Fibroblast of the conjunctiva (primary cell): ENCODE measurements around the gene TUBB3.
"Not testable (repeated sequence)": the region's sequence is repeated elsewhere in the genome, so short reads cannot be mapped to it uniquely, and the experiment has no call there.

ENCODE experiments used
- DNase-seq: peaks from one replicate; pipeline ENCODE4 v3.0.0-alpha.2; 2010; ENCODE audit warnings: low read depth

TUBB3 gene

DNA sequence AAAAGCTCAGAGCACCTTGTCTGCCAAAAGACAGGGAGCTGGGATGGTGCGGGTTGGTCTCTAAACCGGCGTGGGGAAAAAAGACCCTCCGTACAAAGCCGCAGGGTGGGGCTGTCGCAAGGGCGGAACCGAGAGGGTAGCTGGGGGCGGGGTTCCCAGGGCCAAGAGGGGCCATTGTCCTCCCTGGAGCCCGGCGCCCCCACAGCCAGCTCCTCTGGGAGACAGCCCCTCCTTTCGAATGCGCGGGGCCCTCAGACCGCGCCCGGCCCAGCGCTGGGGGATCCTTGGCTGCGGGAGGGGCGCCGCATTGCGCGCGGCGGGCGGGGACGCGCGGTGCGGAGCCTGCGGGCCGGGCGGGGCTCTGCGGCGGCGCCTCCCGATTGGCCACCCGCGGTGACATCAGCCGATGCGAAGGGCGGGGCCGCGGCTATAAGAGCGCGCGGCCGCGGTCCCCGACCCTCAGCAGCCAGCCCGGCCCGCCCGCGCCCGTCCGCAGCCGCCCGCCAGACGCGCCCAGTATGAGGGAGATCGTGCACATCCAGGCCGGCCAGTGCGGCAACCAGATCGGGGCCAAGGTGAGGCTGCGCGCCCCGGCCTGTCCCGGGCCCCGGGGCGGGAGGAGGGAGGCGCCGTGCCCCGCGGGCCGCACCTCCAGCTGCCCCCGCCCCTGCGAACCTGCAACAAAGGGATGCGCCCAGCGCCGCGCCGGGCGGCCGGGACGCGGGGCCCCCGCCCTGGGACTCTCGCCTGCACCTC, at the start of gene TUBB3:
Gene TUBB3, plus strand, starts transcription at position 459 of the 756 bp plus-strand sequence. Its CDS starts 60 bp downstream, at position 519.
- peak; percentile 61 for DNase-seq

DNA sequence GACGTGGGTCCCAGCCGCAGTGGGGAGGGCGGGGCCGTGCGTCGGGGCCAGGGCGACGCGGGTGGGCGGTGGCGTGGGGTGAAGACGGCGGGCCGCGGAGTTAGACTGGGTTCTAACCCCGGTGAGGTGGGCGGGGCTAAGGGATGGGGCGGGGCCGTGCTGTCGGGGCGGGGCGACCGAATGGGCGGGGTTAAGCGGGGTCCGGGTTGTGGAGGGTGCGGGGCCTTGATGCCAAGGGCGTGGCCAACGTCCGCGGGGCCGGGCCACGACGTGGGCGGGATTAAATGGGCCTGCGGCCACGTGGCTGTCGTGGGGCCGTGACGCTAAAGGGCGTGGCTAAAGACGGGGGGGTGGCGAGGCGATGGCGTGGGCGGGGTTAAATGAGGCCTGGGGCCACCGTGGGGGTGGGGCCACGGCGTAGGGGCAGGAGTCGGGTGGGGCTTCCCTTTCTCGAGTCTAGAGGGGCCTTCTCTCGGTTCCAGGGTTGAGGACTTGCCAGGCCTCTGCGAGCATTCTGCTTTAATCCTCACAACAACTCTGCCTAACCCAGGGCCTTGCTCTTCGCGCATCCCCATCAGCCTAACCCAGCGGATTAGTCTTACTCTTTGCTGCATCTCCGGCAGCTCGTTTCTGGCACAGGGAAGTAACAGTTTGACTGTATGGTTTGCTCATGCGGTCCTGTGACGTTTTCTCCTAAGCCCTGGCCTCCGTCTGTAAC, 49.0 kb upstream of the TUBB3 start:
- DNase-seq: peak; percentile 95

DNA sequence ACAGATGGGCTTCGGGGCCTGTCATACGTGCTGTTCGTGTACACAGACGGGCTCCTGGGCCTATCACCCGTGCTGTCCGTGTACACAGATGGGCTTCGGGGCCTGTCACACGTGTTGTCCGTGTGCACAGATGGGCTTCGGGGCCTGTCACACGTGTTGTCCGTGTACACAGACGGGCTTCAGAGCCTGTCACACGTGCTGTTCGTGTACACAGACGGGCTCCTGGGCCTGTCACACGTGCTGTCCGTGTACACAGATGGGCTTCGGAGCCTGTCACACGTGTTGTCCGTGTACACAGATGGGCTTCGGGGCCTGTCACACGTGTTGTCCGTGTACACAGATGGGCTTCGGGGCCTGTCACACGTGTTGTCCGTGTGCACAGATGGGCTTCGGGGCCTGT, 44.0 kb upstream of the TUBB3 start:
- not testable (repeated sequence) for DNase-seq

DNA sequence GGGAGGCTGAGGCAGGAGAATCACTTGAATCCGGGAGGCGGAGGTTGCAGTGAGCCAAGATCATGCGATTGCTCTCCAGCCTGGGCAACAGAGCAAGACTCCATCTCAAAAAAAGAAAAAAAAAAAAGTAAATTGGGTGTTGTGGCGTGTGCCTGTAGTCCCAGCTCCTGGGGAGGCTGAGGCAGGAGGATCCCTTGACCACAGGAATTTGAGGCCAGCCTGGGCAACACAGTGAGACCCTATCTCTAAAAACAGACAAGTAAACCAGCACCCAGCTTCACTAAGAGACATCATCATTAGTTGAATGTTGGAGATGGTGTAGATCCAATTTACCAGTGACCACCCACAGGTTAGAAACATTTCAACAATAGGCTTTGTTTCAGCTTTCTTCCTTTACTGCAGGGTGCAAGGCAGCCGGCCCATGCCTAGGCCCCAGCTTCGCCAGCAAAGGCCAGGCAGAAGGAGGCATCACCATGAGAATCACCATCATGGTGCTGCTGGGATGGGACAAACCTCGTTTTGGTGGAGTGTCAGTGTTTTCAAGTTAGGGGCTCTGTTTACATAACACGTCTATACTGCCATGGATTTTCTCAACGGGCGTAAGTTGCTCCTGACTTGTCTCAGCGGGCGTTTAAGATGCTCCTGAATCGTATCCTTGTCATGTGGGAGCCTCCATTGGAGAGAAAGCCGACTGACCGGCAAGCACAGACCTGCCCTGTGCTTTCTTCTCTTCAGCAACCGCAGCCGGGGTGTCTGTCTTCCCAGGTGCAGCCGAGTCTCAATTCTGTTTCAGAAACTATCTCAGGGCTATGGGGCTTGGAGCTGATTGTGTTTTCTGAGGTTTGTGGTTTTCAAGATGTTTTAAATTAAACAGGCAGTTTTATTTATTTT, 42.4 kb upstream of the TUBB3 start:
- no peak for DNase-seq

DNA sequence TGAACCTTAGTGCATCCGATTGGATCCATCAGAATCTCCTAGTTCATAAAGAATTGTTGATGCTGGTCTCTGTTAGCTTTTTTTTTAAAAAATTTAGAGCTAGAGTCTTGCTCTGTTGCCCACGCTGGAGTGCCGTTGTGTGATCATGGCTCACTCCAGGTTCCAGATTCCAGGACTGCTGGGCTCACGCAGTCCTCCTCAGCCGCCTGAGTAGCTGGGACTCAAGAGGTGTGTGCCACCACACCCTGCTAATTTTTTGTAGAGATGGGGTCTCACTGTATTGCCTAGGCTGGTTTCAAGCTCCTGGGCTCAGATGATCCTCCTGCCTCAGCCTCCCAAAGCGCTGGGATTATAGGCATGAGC, 41.8 kb upstream of the TUBB3 start:
- no peak for DNase-seq

DNA sequence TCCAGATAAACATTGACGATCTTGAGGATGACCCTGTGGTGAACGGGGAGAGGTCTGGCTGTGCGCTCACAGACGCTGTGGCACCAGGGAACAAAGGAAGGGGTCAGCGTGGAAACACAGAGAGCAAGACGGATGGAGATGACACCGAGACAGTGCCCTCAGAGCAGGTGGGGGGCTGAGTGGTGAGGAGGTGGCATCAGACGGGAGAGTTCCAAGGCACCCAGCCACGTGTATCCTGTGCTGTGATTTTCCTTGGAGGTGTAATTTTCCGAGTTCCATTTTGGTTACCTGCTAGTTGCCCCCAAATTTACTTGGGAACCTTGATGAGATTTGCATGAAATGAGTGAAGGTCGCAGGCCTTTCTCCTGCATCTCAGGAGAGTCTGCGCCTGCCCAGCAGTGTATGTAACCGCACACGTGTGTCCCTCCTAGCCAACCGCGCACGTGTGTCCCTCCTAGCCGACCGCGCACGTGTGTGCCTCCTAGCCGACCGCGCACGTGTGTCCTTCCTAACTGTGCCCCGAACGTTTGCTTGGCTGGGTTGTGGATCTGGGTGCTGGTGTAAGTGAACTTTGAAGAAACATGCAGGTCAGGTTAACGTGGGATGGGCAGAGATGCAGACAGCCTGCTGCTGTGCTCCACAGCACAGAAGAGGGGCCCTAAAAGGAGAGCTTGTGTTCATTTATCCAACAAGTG, 39.6 kb upstream of the TUBB3 start:
- no peak for DNase-seq

DNA sequence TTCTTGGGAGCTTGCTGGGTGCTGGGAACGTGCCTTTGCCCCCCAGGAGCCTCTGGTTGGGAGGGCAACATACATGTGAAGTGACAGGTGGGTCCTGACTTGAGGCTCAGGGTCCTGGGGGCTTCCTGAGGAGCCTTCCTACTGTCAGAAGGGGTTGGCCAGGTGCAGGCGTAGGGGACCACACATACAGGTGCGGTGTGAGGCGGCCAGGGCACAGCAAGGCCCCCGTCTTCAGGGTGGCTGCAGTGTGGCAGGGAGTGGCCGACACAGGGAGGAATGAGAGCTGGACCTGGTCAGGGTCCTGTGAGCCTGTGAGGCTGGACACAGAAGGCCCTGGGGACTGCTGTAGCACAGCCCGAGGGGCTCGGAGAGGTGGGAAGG, 39.1 kb upstream of the TUBB3 start:
- DNase-seq: no peak

DNA sequence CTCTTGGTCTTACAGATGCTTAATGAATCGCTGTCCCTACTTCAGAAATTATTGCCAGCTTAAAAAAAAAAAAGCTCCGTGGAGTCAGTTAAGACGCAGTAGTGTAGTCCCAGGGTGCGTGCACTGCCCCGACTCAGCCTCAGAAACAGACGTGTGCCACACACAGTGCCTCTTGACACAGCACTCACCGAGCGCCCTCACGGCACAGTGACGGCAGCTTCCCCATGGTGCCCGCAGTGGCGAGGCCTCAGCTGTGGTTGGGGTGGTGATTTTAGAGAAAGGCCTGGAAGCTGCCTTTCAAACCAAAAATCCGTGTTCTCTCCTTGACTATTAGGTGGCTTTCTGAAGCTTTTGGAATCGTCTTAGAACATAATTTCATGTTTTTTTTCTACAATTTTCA, 35.9 kb upstream of the TUBB3 start:
- DNase-seq: no peak

DNA sequence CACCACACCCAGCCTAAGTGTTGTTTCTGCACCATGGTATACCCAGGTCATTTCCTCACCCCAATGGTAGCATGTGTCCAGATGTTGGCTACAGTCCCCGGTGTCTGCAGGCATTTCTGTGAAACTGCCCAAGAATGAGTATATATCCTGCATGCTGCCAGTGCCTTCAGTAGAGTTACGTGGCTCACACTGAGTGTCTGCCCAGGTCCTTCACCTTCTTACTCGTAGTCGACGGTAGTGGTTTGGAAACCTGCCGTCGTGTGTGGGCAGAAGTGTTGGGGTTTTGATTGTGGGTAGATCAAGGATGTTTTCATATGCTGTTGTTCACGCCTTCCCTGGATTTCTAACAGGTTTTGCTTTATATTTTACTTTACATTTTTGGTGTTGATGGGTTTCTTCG, 32.9 kb upstream of the TUBB3 start:
- DNase-seq: no peak

DNA sequence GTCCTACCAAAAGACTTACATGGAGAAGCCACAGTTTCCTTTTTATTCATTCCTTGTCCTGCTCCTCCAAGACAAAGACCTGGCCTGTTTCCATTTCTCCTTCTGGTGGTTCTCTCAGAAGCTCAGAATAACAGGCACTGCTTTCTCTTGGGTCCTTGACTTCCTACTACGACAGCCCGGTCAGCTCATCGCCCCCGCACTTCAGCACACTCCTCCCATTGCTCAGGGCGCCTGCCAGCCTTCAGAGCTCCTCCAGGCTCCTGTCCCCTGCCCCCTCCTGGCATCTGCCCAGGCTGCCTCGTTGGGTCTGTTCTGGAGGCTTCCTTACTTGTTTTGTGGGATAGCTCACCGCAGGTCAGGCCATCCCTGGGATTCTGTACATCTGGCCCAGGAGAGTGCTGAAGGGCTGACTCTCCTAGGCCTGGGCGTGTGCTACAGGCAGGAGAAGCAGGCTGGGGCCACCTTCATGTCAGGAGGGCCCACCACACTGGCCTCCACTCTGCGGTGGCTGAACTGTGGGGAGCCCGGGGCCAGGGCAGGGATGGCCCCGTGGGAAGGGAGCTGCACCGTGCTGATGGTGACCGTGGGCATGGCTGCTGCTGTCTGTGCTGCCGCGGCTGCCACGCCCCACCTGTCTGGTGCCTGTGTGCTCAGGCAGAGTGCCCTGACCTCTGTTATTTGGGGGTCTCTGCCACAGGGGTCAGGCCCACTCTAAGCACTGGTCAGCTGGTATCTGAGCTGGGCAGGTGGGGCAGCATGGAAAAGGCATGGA, 32.1 kb upstream of the TUBB3 start:
- no peak for DNase-seq

DNA sequence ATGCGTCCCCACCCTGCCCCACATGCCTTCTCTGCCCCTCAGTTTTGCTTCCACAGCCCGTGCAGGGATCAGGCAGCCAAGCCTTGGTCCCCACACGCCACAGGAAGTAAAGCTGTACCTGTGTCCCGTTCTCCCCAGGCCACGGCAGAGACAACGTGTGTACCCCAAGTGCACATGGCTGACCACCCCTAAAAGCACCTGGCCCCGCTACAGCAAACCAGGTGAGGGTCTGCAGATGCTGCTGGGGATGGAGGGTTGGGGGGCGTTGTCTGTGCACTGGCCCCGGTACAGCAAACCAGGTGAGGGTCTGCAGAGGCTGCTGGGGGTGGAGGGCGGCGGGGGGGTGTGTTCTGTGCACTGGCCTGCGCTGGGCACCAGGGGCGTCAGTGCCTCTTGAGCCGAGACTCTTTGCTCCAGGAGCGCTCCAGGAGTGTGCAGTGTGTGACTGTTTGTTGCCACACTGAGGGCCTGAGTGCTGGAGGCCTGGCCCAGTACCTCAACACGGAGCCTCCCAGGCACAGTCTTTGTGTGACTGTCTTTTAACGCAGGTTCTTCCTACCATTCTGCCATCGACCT, 31.0 kb upstream of the TUBB3 start:
- DNase-seq: no peak

DNA sequence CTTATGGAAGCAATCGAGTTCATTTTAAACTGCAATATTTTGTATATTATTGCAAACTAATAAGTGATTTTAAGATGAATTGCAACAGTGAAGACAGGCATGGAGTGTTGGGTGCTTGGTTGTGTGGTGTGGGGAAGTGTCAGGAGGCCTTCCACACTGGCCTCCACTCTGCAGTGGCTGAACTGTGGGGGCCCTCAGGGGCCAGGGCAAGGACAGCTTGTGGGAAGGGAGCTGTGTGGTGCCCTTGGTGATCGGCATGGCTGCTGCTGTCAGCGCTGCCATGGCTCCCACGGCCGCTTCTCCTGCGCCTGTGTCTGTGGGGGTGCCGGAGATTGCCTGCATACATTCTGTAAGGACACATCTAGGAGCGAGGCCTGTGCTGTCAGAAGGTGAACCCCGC, 30.5 kb upstream of the TUBB3 start:
- no peak for DNase-seq

DNA sequence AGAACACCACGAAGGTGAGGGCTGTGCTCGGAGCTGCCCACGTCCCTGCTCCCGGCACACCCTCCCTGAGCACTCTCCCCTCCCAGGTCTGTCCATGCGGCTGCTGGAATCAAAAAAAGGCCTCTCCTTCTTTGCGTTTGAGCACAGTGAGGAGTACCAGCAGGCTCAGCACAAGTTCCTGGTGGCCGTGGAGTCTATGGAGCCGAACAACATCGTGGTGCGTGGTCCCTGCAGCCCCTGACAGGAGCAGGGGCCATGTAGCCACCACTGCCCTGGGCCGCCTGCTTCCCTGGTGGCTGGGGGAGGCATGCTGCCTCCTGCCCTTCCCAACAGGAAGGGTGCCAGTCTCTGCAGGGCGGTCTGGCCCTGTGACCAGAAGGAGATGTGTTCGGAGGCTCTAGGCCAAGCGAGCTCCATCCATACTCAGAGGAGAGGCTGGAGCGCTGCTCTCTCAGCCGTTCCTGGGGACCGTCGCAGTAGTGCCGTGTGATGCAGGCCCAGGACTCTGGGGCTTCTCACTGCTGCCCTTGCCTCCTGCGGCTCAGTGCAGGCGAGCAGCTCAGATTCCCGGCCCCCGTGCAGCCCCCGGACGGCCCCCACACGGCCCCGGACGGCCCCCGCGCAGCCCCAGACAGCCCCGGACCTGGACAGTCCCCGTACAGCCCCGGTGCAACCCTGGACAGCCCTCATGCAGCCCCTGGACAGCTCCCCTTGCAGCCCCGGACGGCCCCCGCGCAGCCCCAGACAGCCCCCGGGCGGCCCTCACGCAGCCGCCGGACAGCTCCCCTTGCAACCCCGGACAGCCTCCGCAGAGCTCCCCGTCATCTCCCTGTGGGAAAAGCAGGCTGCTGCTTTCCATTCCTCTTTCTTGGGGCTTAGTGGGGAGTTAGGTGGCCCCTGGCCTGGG, 29.2 kb upstream of the TUBB3 start:
- no peak for DNase-seq

DNA sequence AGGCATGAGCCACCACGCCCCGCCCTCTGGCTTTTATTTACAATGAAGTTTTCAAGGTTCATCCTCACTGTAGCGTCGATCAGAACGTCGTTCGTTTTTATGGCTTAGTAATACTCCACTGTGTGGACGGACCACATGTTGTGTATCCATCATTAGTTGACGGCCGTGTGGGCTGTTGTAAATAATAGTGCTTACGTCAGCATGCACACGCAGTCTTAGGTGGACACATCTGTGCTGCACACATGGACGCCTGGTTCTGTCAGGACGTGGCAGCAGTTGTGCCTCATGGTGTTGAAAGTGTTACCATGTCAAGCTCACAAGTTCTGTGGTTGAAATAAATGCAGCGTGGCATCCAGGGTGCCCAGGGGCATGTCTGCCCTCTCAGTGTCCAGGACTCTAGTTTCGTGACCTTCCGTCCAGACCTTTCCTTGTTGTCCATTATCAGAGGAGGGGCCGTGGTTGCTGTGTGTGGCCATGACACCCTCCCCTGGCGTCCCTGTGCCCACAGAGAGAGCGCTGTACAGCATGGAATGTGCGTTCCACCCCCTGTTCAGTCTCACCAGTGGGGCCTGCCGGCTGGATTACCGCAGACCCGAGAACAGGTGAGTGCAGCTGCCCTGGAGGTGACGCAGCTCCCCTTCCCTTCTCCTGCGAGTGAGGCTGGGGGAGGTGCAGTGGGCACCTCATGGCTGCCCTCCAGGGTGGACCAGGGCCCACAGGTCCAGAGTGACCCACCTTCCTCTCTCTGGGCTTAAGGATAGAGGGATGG, 27.5 kb upstream of the TUBB3 start:
- DNase-seq: no peak

DNA sequence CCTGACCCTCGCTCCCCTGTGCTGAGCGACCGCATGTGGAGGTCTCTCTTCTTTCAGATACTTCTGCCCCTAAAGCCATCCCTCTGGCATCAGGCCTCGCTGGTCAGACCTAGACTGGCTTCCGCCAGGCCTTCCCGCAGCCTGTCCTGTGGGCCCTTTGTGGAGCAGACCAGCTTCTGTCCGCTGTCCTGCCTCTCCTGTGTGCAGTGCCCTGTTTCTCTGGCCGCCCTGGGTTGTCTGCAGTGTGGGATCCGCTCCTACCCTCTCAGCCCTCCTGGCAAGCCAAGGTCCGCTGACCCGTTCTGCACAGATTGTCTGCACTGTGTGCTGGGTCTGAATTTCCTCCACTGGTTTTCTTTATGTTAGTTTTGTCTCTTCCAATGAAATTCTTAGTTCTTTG, 25.9 kb upstream of the TUBB3 start:
- no peak for DNase-seq

DNA sequence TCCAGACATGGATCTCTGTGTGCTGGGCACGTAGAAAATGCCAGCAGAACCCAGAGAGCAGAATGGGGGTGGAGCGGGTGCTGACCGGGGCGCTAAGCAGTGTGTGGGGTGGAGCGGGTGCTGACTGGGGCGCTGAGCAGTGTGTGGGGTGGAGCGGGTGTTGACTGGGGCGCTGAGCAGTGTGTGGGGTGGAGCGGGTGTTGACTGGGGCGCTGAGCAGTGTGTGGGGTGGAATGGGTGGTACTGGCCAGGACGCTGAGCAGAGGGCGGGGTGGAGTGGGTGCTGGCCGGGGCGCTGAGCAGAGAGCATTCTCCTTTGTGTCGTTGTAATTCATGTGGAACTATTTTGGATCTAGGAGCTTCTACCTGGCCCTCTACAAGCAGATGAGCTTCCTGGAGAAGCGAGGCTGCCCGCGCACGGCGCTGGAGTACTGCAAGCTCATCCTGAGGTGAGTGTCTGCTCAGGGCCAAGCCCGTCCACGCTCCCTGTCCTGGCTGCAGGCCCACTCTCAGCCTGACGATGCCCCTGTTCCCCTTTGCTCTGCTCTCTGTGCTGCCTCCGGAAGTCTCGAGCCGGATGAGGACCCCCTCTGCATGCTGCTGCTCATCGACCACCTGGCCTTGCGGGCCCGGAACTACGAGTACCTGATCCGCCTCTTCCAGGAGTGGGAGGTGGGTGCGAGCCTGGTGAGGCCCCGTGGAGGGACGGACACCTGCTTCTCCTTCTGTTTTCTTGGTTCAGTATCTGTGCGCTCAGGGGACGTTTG, 24.8 kb upstream of the TUBB3 start:
- no peak for DNase-seq

DNA sequence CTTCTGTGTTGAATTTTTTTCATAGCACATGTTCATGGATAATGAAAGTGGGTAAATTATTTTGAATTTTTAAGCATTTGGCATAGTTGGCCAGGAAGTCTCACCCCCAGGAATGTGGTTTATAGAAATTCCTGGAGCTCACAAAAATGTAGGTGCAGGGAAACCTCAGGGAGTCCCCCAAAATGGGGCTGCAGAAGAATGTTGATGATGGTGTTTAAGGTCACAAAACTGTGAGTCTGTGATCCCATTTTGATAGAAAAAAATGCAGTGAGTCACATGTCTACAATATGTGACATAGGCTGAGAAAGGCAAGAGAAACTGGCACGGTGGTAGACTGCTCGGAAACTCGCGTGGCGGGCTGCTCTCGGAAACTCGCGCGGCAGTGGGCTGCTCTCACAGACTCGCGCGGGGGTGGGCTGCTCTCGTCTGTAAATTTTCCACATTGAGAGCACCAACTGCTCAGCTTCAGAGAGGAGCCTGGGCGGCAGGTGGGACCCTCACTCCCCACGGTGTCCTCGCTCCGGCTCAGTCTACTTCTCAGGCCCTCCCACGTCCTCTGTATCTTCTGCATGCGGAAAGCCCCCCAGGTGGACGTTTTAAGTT, 23.2 kb upstream of the TUBB3 start:
- no peak for DNase-seq

DNA sequence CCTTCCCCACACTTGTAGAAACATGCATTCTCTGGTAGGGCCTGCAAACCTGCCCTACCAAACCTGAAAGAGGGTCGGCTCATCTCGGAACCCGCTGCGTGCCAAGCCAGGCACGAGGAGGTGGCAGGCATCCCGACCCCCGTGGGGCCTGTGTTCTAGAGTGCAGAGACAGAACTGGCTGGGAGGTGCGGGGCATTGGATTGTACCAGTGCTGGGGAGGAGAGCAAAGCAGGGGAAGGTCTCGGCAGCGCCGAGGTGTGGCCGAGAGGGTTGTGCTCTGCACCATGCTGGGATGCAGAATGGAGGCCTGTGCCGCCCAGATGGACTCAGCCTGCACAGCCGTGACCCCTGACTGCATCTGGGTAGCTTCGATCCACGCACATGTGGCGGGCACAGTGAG, 22.3 kb upstream of the TUBB3 start:
- DNase-seq: no peak
